Bronchial epithelial cell (primary cell): ENCODE measurements around the gene MOCS3. TPM values are rescaled to one million over a fixed set of nuclear protein-coding genes. Genes with fewer than 3 reads are reported as not detected.

Experiments used
- DNase-seq: peaks from one replicate; pipeline ENCODE4 v3.0.0-alpha.2; 2010; ENCODE audit warnings: low read depth
- FAIRE-seq: peaks from 2 replicates; lab custom pipeline; 2011; peaks lifted over from hg19 to GRCh38; lab: Jason Lieb, UNC
- H3K27me3 ChIP-seq: 2 replicates; pipeline ENCODE4 v1.5.1; 2011; ENCODE audit warnings: low read length; ENCODE audit not compliant: control insufficient read depth, insufficient read depth
- H3K36me3 ChIP-seq: 2 replicates; pipeline ENCODE4 v1.5.1; 2011; ENCODE audit warnings: low read length; ENCODE audit not compliant: control insufficient read depth, insufficient read depth
- H3K4me3 ChIP-seq: 2 replicates; pipeline ENCODE4 v1.5.1; 2011; ENCODE audit warnings: mild to moderate bottlenecking, low read depth, low read length, control low read depth
- CTCF ChIP-seq: IDR thresholded peaks from 2 replicates; pipeline ENCODE4 v1.5.1; 2011; ENCODE audit warnings: mild to moderate bottlenecking, moderate library complexity, low read length, control low read depth, inconsistent platforms; ENCODE audit not compliant: insufficient read depth, severe bottlenecking
- total RNA-seq: library from RNA; depleted of rRNA; stranded (reverse); fragments of >200 nt; gene quantifications from 2 replicates; pipeline ENCODE4 v1.2.1, GENCODE V29; 2014

MOCS3 gene
- total RNA-seq, 1 donor from 2014 or later, result 9.7 TPM

GRCh38 chr20:50930139-50930975 lies 28.3 kb upstream of the MOCS3 start:
- Histone ChIP-seq H3K4me3 (peak overlapping the region; percentile 82), H3K36me3 (peaks cover 3% of the 10 kb centered on the region), H3K27me3 (no peaks in the 10 kb centered on the region)
- no peak for FAIRE-seq
- no peak for DNase-seq
- TF ChIP-seq CTCF, result no peak

- FAIRE-seq (no peak), DNase-seq (no peak)
- Histone ChIP-seq H3K4me3 (peak overlapping the region; percentile 82), H3K27me3 (no peaks in the 10 kb centered on the region), H3K36me3 (peaks cover 3% of the 10 kb centered on the region)
- TF ChIP-seq CTCF, result no peak
Observed at GRCh38 chr20:50930976-50931305, 27.7 kb upstream of the MOCS3 start.

GRCh38 chr20:50931306-50932015 lies 27.2 kb upstream of the MOCS3 start, which contains the start of gene ADNP:
TSS of gene ADNP (minus strand) at chr20:50931437. CDS start at chr20:50903996, 27,441 bp downstream.
- peak; percentile 82 for TF ChIP-seq CTCF
- peak within 1 kb of the TSS; percentile 82 for H3K4me3 ChIP-seq
- H3K36me3 ChIP-seq, result peaks cover 3% of the 10 kb centered on the region
- no peaks in the 10 kb centered on the region for H3K27me3 ChIP-seq
- FAIRE-seq (no peak), DNase-seq (peak; percentile 79)

- Histone ChIP-seq H3K36me3 (peaks cover 3% of the 10 kb centered on the region), H3K27me3 (no peaks in the 10 kb centered on the region), H3K4me3 (peak overlapping the region; percentile 10)
- FAIRE-seq (no peak), DNase-seq (no peak)
- no peak for TF ChIP-seq CTCF
Observed at GRCh38 chr20:50932016-50932485, 26.6 kb upstream of the MOCS3 start.

- no peak for DNase-seq
- no peak for TF ChIP-seq CTCF
- H3K27me3 ChIP-seq, result no peaks in the 10 kb centered on the region
- H3K4me3 ChIP-seq, result no peak overlapping the region
- peaks cover 3% of the 10 kb centered on the region for H3K36me3 ChIP-seq
- no peak for FAIRE-seq
Observed at GRCh38 chr20:50932691-50933280, 25.8 kb upstream of the MOCS3 start.
